HepG2 (cell line): ENCODE measurements around the gene PPP1R9B. TPM values are rescaled to one million over a fixed set of nuclear protein-coding genes. Genes with fewer than 3 reads are reported as not detected.

ENCODE experiments used
- ATAC-seq: fragments of 200-7000 bp; cut with Tn5 transposase; 3 replicates; pipeline ENCODE4 v1.9.1; 2020; ENCODE audit warnings: mild to moderate bottlenecking, moderate library complexity
- BruUV-seq: library from RNA; stranded (reverse); fragments of 400-500 nt; replicated peaks from 2 replicates; lab custom pipeline; 2021; lab: Mats Ljungman, UMichigan
- CTCF ChIA-PET: fragments of 300-600 bp; formaldehyde crosslinking; extraction: SDS; loops from one replicate; lab custom pipeline; 2021; ENCODE audit warnings: low total read pairs, inconsistent platforms, low intra/inter-chr PET ratio; lab: Yijun Ruan, JAX
- POLR2A ChIA-PET: fragments of 350-600 bp; sonication (Branson Sonifier 250); formaldehyde crosslinking; loops from one replicate; lab custom pipeline; 2020; ENCODE audit warnings: antibody characterized with exemption, inconsistent platforms; lab: Yijun Ruan, JAX
- DNase-seq: peaks from one replicate; pipeline ENCODE4 v3.0.0-alpha.2; 2015; ENCODE audit warnings: low spot score
- FAIRE-seq: peaks from 3 replicates; lab custom pipeline; 2011; peaks lifted over from hg19 to GRCh38; lab: Jason Lieb, UNC
- H2AFZ ChIP-seq: one replicate; pipeline ENCODE4 v1.6.1; 2011; ENCODE audit warnings: low read length, inconsistent platforms
- H3K27ac ChIP-seq: fragments of 300-600 bp; 3 replicates; pipeline ENCODE4 v1.8.0; 2011; ENCODE audit warnings: mixed run types, mild to moderate bottlenecking, mixed read lengths, low read length, inconsistent platforms; ENCODE audit not compliant: insufficient read depth; ENCODE audit errors: extremely low read length
- H3K27me3 ChIP-seq, 2 experiments: fragments of 200-600 bp in 1 of 2; 2 replicates in 1 of 2; 3 replicates in 1 of 2; pipeline versions ENCODE4 v1.6.0 to v1.8.0; 2011; ENCODE audit warnings: low read length in 2 of 2, mild to moderate bottlenecking in 2 of 2, moderate library complexity in 2 of 2, inconsistent platforms in 1 of 2; ENCODE audit not compliant: insufficient read depth in 2 of 2, control insufficient read depth in 1 of 2
- H3K36me3 ChIP-seq, 2 experiments: fragments of 200-600 bp in 1 of 2; replicated peaks in 1 of 2; 2 replicates in 1 of 2; 3 replicates in 1 of 2; pipeline versions ENCODE4 v1.5.1 to v1.8.0; 2011; ENCODE audit warnings: low read length in 2 of 2, inconsistent platforms in 1 of 2; ENCODE audit not compliant: insufficient read depth in 2 of 2, control insufficient read depth in 1 of 2
- H3K4me1 ChIP-seq: 2 replicates; pipeline ENCODE4 v1.5.1; 2012; ENCODE audit warnings: low read length, inconsistent platforms; ENCODE audit not compliant: insufficient read depth
- H3K4me2 ChIP-seq: 2 replicates; pipeline ENCODE4 v1.6.0; 2011; ENCODE audit warnings: low read depth, low read length, inconsistent platforms
- H3K4me3 ChIP-seq, 3 experiments: fragments of 200-600 bp in 1 of 3; sonication (generic), shearing (Covaris generic) in 1 of 3; replicated peaks in 1 of 3; 2 replicates each; pipeline ENCODE4 v1.5.1; 2011 to 2016; ENCODE audit warnings: low read length in 3 of 3, inconsistent platforms in 2 of 3, low read depth in 2 of 3, mild to moderate bottlenecking in 2 of 3, control low read depth in 1 of 3, mixed read lengths in 1 of 3; ENCODE audit not compliant: insufficient read depth in 1 of 3
- H3K79me2 ChIP-seq: one replicate; pipeline ENCODE4 v1.6.1; 2011; ENCODE audit warnings: low read length, inconsistent platforms; ENCODE audit not compliant: insufficient read depth
- H3K9ac ChIP-seq: 2 replicates; pipeline ENCODE4 v1.6.0; 2011; ENCODE audit warnings: mild to moderate bottlenecking, low read depth, low read length, inconsistent platforms; ENCODE audit not compliant: insufficient read depth
- H3K9me3 ChIP-seq: 2 replicates; pipeline ENCODE4 v1.5.1; 2012; ENCODE audit warnings: mild to moderate bottlenecking, low read length
- H4K20me1 ChIP-seq: 2 replicates; pipeline ENCODE4 v1.6.0; 2011; ENCODE audit warnings: inconsistent platforms, mild to moderate bottlenecking, low read length, moderate library complexity; ENCODE audit not compliant: insufficient read depth
- ARID2 ChIP-seq: sonication (generic); formaldehyde crosslinking; IDR thresholded peaks from 2 replicates; pipeline ENCODE4 v1.8.1; 2022; ENCODE audit warnings: mild to moderate bottlenecking, missing genetic modification reagents, borderline replicate concordance
- ATRX ChIP-seq: sonication (generic); formaldehyde crosslinking; IDR thresholded peaks from 2 replicates; pipeline ENCODE4 v1.4.0; 2020; ENCODE audit warnings: missing genetic modification reagents, borderline replicate concordance
- FOXA1 ChIP-seq, 2 experiments: fragments of 450-650 bp in 1 of 2; sonication (generic) in 1 of 2; formaldehyde crosslinking in 1 of 2; IDR thresholded peaks; 2 replicates each; pipeline versions ENCODE4 v1.4.0 to v1.6.1; 2016 to 2020; ENCODE audit warnings: missing genetic modification reagents in 1 of 2
- PCBP1 ChIP-seq: fragments of 200-400 bp; formaldehyde crosslinking; IDR thresholded peaks from 2 replicates; pipeline ENCODE4 v1.6.1; 2017; ENCODE audit warnings: mild to moderate bottlenecking, low read depth, low read length, borderline replicate concordance
- RAD51 ChIP-seq: fragments of 450-650 bp; IDR thresholded peaks from 2 replicates; pipeline ENCODE4 v1.6.1; 2016; ENCODE audit warnings: borderline replicate concordance
- SOX13 ChIP-seq, 3 experiments: fragments of 450-650 bp in 1 of 3; sonication (generic) in 1 of 3; formaldehyde crosslinking in 1 of 3; IDR thresholded peaks in 2 of 3; conservative IDR thresholded peaks in 1 of 3; 2 replicates each; pipeline versions ENCODE4 v1.5.0 to v1.6.1; 2016 to 2020; ENCODE audit warnings: antibody characterized with exemption in 1 of 3, mild to moderate bottlenecking in 1 of 3, missing compliant biosample characterization in 1 of 3, missing genetic modification reagents in 1 of 3, moderate library complexity in 1 of 3
- XRCC5 ChIP-seq: fragments of 200-400 bp; formaldehyde crosslinking; optimal IDR thresholded peaks from 2 replicates; pipeline ENCODE3; 2017; ENCODE audit warnings: mild to moderate bottlenecking, low read length
- ZMAT3 ChIP-seq: sonication (generic); formaldehyde crosslinking; conservative IDR thresholded peaks from 2 replicates; pipeline ENCODE4 v1.7.0; 2021; ENCODE audit warnings: missing genetic modification reagents
- ZNF292 ChIP-seq: sonication (generic); formaldehyde crosslinking; IDR thresholded peaks from 2 replicates; pipeline ENCODE4 v1.8.1; 2022; ENCODE audit warnings: mild to moderate bottlenecking, low read depth, missing genetic modification reagents, borderline replicate concordance
- ZNF333 ChIP-seq: sonication (generic); formaldehyde crosslinking; IDR thresholded peaks from 2 replicates; pipeline ENCODE4 v1.4.0; 2020; ENCODE audit warnings: mild to moderate bottlenecking, missing genetic modification reagents, borderline replicate concordance
- ZNF446 ChIP-seq: sonication (generic); formaldehyde crosslinking; IDR thresholded peaks from 2 replicates; pipeline ENCODE4 v1.5.0; 2020; ENCODE audit warnings: mild to moderate bottlenecking, missing genetic modification reagents
- ZNF564 ChIP-seq: sonication (generic); formaldehyde crosslinking; IDR thresholded peaks from 2 replicates; pipeline ENCODE4 v1.8.1; 2023; ENCODE audit warnings: mild to moderate bottlenecking, missing genetic modification reagents
- WGBS: methylation state at CpG from one replicate; pipeline ENCODE4 v1.1.6; 2017; ENCODE audit warnings: low lambda C conversion rate; 5-methylcytosine and 5-hydroxymethylcytosine counted together
- in situ Hi-C: cut with HindIII; loops from 2 replicates; pipeline ENCODE4 v1.10.0; 2017; ENCODE audit warnings: low pct_unique_long_range_greater_than_20kb; ENCODE audit not compliant: extremely low pct_ligation_motif_present
- intact Hi-C: fragments of 100-400 bp; cut with micrococcal nuclease; formaldehyde crosslinking; loops from one replicate; pipeline ENCODE4 v1.10.0; 2022; ENCODE audit not compliant: unreplicated experiment
- polyA plus RNA-seq, 8 experiments: library from polyadenylated mRNA; depleted of rRNA in 3 of 8; stranded (reverse) in 7 of 8; unstranded in 1 of 8; fragments of >200 nt; fragmentation: Illumina TruSeq in 4 of 8; extraction: Trizol in 4 of 8; gene quantifications; 2 replicates each; pipeline versions ENCODE4 v1.2.1 to v1.2.3, GENCODE V29; 2011 to 2016; ENCODE audit warnings: low read depth in 4 of 8, missing spikeins in 1 of 8, mixed read lengths in 1 of 8; ENCODE audit not compliant: insufficient read depth in 1 of 8
- total RNA-seq, 5 experiments: library from RNA; depleted of rRNA; stranded (reverse); fragments of >200 nt; fragmentation: Illumina TruSeq; extraction: Trizol; gene quantifications; 2 replicates each; pipeline ENCODE4 v1.2.3, GENCODE V29; 2016; ENCODE audit warnings: low read depth in 1 of 5
- TF ChIP-seq, protein P1 (sequence below): sonication (generic); formaldehyde crosslinking; IDR thresholded peaks from 2 replicates; pipeline ENCODE4 v1.8.1; 2023; ENCODE audit warnings: missing genetic modification reagents, inconsistent platforms, borderline replicate concordance
- TF ChIP-seq, protein P2 (sequence below): sonication (generic); formaldehyde crosslinking; IDR thresholded peaks from 2 replicates; pipeline ENCODE4 v1.8.1; 2023; ENCODE audit warnings: mild to moderate bottlenecking, inconsistent platforms, moderate library complexity, missing genetic modification reagents, borderline replicate concordance
- TF ChIP-seq, protein P3 (sequence below): sonication (generic); formaldehyde crosslinking; IDR thresholded peaks from 2 replicates; pipeline ENCODE4 v1.9.0; 2022; ENCODE audit warnings: low read depth, missing genetic modification reagents
- TF ChIP-seq, protein P4 (sequence below): sonication (generic); formaldehyde crosslinking; IDR thresholded peaks from 2 replicates; pipeline ENCODE4 v1.5.1; 2020; ENCODE audit warnings: mild to moderate bottlenecking, missing genetic modification reagents, borderline replicate concordance
- TF ChIP-seq, protein P5 (sequence below): sonication (generic); formaldehyde crosslinking; IDR thresholded peaks from 2 replicates; pipeline ENCODE4 v1.4.0; 2020; ENCODE audit warnings: missing genetic modification reagents, low read depth, mild to moderate bottlenecking, borderline replicate concordance

PPP1R9B gene
- total and polyA plus RNA-seq, 2 of the 13 experiments (the other 11 are each of a cell fraction or from before 2014, with no cell fraction given): 9.4 to 15.8 TPM

DNA sequence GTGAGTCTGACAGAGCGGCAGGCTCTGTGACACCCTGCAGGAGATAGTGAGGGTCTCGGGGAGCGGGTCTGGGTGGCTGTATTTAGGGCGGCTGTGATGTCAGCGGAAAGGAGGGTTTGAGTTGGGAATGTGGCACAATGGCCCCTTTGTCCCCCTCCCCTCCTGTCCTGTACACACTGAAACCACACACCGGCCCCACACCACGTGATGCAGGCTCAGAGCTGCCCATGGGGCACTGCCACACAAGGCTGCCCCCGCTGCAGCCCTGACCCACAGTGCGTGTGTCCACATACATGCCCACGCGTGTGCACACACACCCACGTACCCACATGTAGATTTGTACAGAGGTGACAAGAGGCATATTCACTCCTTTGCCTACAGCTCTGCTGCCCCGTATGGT lies 30.7 kb upstream of the PPP1R9B start:
- no TSS peak for BruUV-seq
- H3K27ac ChIP-seq: no peak overlapping the region
- H2AFZ ChIP-seq: no peak overlapping the region
- CTCF ChIA-PET: no interaction called here
- no peaks in the 10 kb centered on the region for H3K9me3 ChIP-seq
- in situ Hi-C loops: no loop called here
- DNase-seq (peak; percentile 58), ATAC-seq (no peak), FAIRE-seq (no peak)
- no peak overlapping the region for H3K9ac ChIP-seq
- H3K79me2 ChIP-seq: no peaks in the 10 kb centered on the region
- peak overlapping the region; percentile 22 for H3K4me2 ChIP-seq
- peaks cover 4 to 32% of the 10 kb centered on the region in 2 experiments for H3K27me3 ChIP-seq
- no peaks in the 10 kb centered on the region for H3K36me3 ChIP-seq
- H3K4me1 ChIP-seq: peaks cover 43% of the 10 kb centered on the region
- WGBS: 28% methylated on average over 13 of the region's 13 CpGs
- H3K4me3 ChIP-seq: peak overlapping the region in 1 of 3 experiments; percentile 0; a peak in 1 of 6 replicates
- POLR2A ChIA-PET: no interaction called here
- intact Hi-C loops: no loop called here
- no peaks in the 10 kb centered on the region for H4K20me1 ChIP-seq
- TF ChIP-seq SOX13 (IDR thresholded peaks at IDR 0.05): no peak
- TF ChIP-seq SOX13 (CRISPR knock-in tag; conservative IDR thresholded peaks at IDR 0.05 in 1 of 2, IDR thresholded peaks at IDR 0.05 in 1 of 2): no peak
- TF ChIP-seq, protein P1, sequence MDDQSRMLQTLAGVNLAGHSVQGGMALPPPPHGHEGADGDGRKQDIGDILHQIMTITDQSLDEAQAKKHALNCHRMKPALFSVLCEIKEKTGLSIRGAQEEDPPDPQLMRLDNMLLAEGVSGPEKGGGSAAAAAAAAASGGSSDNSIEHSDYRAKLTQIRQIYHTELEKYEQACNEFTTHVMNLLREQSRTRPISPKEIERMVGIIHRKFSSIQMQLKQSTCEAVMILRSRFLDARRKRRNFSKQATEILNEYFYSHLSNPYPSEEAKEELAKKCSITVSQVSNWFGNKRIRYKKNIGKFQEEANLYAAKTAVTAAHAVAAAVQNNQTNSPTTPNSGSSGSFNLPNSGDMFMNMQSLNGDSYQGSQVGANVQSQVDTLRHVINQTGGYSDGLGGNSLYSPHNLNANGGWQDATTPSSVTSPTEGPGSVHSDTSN (CRISPR knock-in tag): no peak
- 0 out of 2 replicates have a peak, but pooled peaks have one; percentile 48 for TF ChIP-seq PCBP1
- no peak for TF ChIP-seq ZNF564 (CRISPR knock-in tag)
- TF ChIP-seq ZNF446 (CRISPR knock-in tag): no peak
- TF ChIP-seq, protein P2, sequence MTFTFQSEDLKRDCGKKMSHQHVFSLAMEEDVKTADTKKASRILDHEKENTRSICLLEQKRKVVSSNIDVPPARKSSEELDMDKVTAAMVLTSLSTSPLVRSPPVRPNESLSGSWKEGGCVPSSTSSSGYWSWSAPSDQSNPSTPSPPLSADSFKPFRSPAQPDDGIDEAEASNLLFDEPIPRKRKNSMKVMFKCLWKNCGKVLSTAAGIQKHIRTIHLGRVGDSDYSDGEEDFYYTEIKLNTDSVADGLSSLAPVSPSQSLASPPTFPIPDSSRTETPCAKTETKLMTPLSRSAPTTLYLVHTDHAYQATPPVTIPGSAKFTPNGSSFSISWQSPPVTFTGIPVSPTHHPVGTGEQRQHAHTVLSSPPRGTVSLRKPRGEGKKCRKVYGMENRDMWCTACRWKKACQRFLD (CRISPR knock-in tag): no peak
- TF ChIP-seq FOXA1 (IDR thresholded peaks at IDR 0.05): no peak
- TF ChIP-seq FOXA1 (CRISPR knock-in tag; IDR thresholded peaks at IDR 0.05): peak; percentile 37; the same call in 1 of the 2 replicates
- TF ChIP-seq RAD51: 0 out of 2 replicates have a peak, but pooled peaks have one; percentile 21
- no peak for TF ChIP-seq ZMAT3 (CRISPR knock-in tag)
- no peak for TF ChIP-seq ATRX (CRISPR knock-in tag)
- TF ChIP-seq, protein P3, sequence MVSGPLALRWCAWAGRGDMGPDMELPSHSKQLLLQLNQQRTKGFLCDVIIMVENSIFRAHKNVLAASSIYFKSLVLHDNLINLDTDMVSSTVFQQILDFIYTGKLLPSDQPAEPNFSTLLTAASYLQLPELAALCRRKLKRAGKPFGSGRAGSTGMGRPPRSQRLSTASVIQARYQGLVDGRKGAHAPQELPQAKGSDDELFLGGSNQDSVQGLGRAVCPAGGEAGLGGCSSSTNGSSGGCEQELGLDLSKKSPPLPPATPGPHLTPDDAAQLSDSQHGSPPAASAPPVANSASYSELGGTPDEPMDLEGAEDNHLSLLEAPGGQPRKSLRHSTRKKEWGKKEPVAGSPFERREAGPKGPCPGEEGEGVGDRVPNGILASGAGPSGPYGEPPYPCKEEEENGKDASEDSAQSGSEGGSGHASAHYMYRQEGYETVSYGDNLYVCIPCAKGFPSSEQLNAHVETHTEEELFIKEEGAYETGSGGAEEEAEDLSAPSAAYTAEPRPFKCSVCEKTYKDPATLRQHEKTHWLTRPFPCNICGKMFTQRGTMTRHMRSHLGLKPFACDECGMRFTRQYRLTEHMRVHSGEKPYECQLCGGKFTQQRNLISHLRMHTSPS (CRISPR knock-in tag): peak; percentile 85
- TF ChIP-seq ZNF333 (CRISPR knock-in tag): no peak
- TF ChIP-seq, protein P4, sequence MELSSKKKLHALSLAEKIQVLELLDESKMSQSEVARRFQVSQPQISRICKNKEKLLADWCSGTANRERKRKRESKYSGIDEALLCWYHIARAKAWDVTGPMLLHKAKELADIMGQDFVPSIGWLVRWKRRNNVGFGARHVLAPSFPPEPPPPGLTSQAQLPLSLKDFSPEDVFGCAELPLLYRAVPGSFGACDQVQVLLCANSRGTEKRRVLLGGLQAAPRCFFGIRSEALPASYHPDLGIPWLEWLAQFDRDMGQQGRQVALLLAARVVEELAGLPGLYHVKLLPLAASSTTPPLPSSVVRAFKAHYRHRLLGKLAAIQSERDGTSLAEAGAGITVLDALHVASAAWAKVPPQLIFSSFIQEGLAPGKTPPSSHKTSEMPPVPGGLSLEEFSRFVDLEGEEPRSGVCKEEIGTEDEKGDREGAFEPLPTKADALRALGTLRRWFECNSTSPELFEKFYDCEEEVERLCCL: no peak
- no peak for TF ChIP-seq ZNF292 (CRISPR knock-in tag)
- TF ChIP-seq, protein P5, sequence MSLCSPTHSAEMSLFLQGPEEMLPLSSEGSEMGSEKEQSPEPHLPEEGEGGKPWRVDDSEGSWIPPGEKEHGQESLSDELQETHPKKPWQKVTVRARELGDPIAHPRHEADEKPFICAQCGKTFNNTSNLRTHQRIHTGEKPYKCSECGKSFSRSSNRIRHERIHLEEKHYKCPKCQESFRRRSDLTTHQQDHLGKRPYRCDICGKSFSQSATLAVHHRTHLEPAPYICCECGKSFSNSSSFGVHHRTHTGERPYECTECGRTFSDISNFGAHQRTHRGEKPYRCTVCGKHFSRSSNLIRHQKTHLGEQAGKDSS: no peak
- TF ChIP-seq ARID2: no peak
- peak; percentile 19 for TF ChIP-seq XRCC5
